Tibial nerve (tissue), 4 donors: Measurements from ENCODE around the gene TXNL1. TPM values are rescaled to one million over a fixed set of nuclear protein-coding genes. Genes with fewer than 3 reads are reported as not detected.

Experiments
- DNase-seq, 2 donors: peaks; one replicate each; pipeline ENCODE4 v3.0.0-alpha.2; 2019; ENCODE audit warnings: low spot score in 2 of 2
- H3K27ac ChIP-seq, 4 donors: fragments of 200-600 bp; sonication (generic) in 3 of 4; one replicate each; pipeline ENCODE4 v1.5.1; 2017 to 2019; ENCODE audit warnings: mild to moderate bottlenecking in 1 of 4
- H3K27me3 ChIP-seq, 2 donors: fragments of 200-600 bp; sonication (generic) in 1 of 2; one replicate each; pipeline versions ENCODE4 v1.5.1 to v1.6.0; 2017 to 2019
- H3K36me3 ChIP-seq, 3 donors: fragments of 200-600 bp; sonication (generic); one replicate each; pipeline ENCODE4 v1.5.1; 2018 to 2019
- H3K4me1 ChIP-seq, 4 donors: fragments of 200-600 bp; sonication (generic) in 3 of 4; one replicate each; pipeline ENCODE4 v1.5.1; 2017 to 2019
- H3K4me3 ChIP-seq, 4 donors: fragments of 200-600 bp; sonication (generic) in 3 of 4; one replicate each; pipeline ENCODE4 v1.5.1; 2017 to 2019; ENCODE audit warnings: mild to moderate bottlenecking in 1 of 4, moderate library complexity in 1 of 4
- H3K9me3 ChIP-seq, 4 donors: fragments of 200-600 bp; sonication (generic) in 3 of 4; one replicate each; pipeline ENCODE4 v1.5.1; 2017 to 2019
- EP300 ChIP-seq, 2 donors: sonication (generic); formaldehyde crosslinking; IDR thresholded peaks; one replicate each; pipeline ENCODE4 v1.6.1; 2017; ENCODE audit warnings: antibody characterized with exemption in 2 of 2, mild to moderate bottlenecking in 1 of 2
- POLR2A ChIP-seq, 2 donors: fragments of 450-650 bp; IDR thresholded peaks; one replicate each; pipeline ENCODE4 v1.6.1; 2017; ENCODE audit warnings: antibody characterized with exemption in 2 of 2, mild to moderate bottlenecking in 2 of 2, moderate library complexity in 2 of 2
- WGBS, 2 donors: methylation state at CpG; one replicate each; pipeline ENCODE4 v1.1.5; 2018; 5-methylcytosine and 5-hydroxymethylcytosine counted together
- total RNA-seq, 4 donors: library from RNA; depleted of rRNA; stranded (reverse); fragments of >200 nt; gene quantifications; one replicate each; pipeline ENCODE4 v1.1.0, GENCODE V29; 2016
- TF ChIP-seq, protein P1 (sequence below), 5 experiments: fragments of 200-600 bp in 3 of 5; fragments of 450-650 bp in 2 of 5; sonication (generic) in 3 of 5; IDR thresholded peaks; one replicate each; pipeline ENCODE4 v1.5.1; 2016 to 2019; ENCODE audit warnings: antibody characterized with exemption in 5 of 5, mild to moderate bottlenecking in 3 of 5, moderate library complexity in 2 of 5

TXNL1 gene
- total RNA-seq, 4 donors from 2014 or later: 18.0 to 38.2 (median 20.3) TPM

DNA sequence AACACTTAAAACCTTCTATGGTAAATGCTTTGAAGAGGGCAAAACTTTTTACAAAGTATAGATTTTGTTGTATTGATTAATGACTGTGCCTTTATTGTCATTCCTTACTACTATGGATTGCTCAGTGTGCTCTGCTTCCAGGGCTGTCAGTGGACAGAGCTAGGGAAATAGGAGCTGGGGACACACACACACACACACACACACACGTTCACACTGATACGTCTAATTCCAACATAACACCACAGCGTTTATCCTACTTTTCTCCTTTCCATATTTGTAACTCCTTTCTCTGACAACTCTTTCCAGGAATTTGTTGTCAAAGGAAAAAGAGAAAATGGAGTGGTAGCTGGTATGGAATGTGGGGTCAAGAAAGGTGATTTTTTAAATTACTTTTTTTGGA is 34.6 kb upstream of the TXNL1 start:
- DNase-seq: no peak
- TF ChIP-seq, protein P1, sequence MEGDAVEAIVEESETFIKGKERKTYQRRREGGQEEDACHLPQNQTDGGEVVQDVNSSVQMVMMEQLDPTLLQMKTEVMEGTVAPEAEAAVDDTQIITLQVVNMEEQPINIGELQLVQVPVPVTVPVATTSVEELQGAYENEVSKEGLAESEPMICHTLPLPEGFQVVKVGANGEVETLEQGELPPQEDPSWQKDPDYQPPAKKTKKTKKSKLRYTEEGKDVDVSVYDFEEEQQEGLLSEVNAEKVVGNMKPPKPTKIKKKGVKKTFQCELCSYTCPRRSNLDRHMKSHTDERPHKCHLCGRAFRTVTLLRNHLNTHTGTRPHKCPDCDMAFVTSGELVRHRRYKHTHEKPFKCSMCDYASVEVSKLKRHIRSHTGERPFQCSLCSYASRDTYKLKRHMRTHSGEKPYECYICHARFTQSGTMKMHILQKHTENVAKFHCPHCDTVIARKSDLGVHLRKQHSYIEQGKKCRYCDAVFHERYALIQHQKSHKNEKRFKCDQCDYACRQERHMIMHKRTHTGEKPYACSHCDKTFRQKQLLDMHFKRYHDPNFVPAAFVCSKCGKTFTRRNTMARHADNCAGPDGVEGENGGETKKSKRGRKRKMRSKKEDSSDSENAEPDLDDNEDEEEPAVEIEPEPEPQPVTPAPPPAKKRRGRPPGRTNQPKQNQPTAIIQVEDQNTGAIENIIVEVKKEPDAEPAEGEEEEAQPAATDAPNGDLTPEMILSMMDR (IDR thresholded peaks at IDR 0.05): no peak
- TF ChIP-seq EP300 (IDR thresholded peaks at IDR 0.05): no peak
- TF ChIP-seq POLR2A (IDR thresholded peaks at IDR 0.05): no peak
- Histone ChIP-seq H3K4me3 (no peak overlapping the region), H3K9me3 (no peaks in the 10 kb centered on the region), H3K27me3 (no peaks in the 10 kb centered on the region), H3K36me3 (peaks cover 0 to 30% (median 0%) of the 10 kb centered on the region in 3 donors), H3K4me1 (no peaks in the 10 kb centered on the region), H3K27ac (no peak overlapping the region)
- 61 to 64% methylated on average over 3 of the region's 3 CpGs for WGBS, 2 donors

DNA sequence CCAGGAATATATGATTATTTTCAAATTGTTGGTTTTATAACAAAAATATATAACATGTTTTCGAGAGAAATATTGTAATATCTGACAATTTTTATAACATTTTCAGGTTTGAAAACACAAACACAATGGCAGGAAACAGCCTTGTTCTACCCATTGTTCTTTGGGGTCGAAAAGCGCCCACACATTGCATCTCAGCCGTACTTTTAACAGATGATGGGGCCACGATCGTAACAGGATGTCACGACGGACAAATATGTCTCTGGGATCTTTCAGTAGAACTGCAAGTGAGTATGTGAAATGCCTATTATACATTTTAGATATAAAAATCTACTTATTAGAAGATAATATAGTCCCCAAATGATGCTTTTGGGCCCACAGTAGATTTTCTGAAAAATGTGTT is 34.0 kb upstream of the TXNL1 start:
- Histone ChIP-seq H3K4me3 (no peak overlapping the region), H3K27ac (no peak overlapping the region), H3K9me3 (no peaks in the 10 kb centered on the region), H3K4me1 (no peaks in the 10 kb centered on the region), H3K27me3 (no peaks in the 10 kb centered on the region), H3K36me3 (peaks cover 0 to 26% (median 0%) of the 10 kb centered on the region in 3 donors)
- TF ChIP-seq, protein P1 (IDR thresholded peaks at IDR 0.05): no peak
- TF ChIP-seq POLR2A (IDR thresholded peaks at IDR 0.05): no peak
- TF ChIP-seq EP300 (IDR thresholded peaks at IDR 0.05): no peak
- no peak for DNase-seq
- 75 to 76% methylated on average over 8 of the region's 8 CpGs for WGBS, 2 donors

DNA sequence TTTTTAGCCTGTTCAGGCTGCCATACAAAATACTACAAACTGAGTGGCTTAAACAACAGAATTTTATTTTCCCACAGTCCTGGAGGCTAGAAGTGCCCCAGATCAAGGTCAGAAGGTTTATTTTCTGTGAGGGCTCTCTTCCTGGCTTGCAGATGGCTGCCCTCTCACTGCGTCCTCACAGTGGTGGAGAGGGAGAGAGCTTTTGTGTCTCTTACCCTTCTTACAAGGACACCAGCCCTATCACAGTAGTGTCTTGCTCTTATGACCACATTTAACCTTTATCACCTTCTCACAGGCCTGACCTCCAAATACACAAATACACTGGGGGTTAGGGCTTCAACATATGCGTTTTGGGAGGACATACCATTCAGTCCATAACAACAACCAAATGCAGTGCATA is 24.5 kb upstream of the TXNL1 start:
- no peaks in the 10 kb centered on the region for H3K27me3 ChIP-seq
- TF ChIP-seq, protein P1 (IDR thresholded peaks at IDR 0.05): no peak
- TF ChIP-seq EP300 (IDR thresholded peaks at IDR 0.05): no peak
- TF ChIP-seq POLR2A (IDR thresholded peaks at IDR 0.05): no peak
- no peaks in the 10 kb centered on the region for H3K9me3 ChIP-seq
- 87 to 88% methylated on average over 2 of the region's 2 CpGs for WGBS, 2 donors
- no peak overlapping the region for H3K4me3 ChIP-seq
- no peak for DNase-seq
- no peak overlapping the region for H3K27ac ChIP-seq
- peaks cover 0 to 5% (median 0%) of the 10 kb centered on the region in 3 donors for H3K36me3 ChIP-seq
- no peaks in the 10 kb centered on the region for H3K4me1 ChIP-seq

DNA sequence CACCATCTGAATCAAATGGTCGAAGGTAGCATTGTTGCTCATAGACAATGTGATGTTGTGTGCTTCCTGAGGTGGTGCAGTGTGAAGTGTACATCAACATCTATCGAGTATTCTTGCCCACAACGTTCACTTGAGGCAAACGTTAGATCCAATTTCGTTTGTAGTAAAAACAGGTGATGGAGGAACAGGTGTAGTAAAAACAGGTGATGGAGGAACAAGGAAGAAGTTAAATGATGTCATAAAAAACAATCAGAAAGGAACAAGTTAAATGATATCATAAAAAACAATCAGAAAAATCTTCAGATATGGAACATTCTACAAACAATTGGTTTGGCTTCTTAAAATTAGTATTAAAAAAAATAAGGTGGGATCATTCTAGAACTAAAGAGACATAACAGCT is 24.1 kb upstream of the TXNL1 start:
- Histone ChIP-seq H3K27me3 (no peaks in the 10 kb centered on the region), H3K36me3 (peaks cover 0 to 7% (median 0%) of the 10 kb centered on the region in 3 donors), H3K4me1 (no peaks in the 10 kb centered on the region), H3K27ac (no peak overlapping the region), H3K9me3 (no peaks in the 10 kb centered on the region), H3K4me3 (no peak overlapping the region)
- DNase-seq: no peak
- TF ChIP-seq POLR2A (IDR thresholded peaks at IDR 0.05) (no peak), EP300 (IDR thresholded peaks at IDR 0.05) (no peak)
- TF ChIP-seq, protein P1 (IDR thresholded peaks at IDR 0.05): no peak
- 88 to 92% methylated on average over 5 of the region's 5 CpGs for WGBS, 2 donors

DNA sequence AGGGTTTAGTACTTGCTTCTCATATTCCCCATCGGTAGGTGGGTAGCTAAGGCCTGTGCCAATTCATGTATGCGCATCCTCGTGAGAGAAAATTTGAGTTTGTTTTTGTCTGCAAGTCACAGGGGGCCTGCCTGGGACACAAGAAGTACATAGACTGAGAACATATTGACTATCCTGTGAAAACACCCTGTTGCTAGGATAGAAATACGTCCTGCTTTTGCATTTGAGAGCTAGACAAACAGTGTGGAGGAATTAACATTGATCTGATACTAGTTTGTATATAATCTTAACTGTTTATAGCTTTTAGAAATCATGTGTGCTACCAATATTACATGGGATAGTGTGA is 23.6 kb upstream of the TXNL1 start:
- Histone ChIP-seq H3K4me1 (no peaks in the 10 kb centered on the region), H3K4me3 (no peak overlapping the region), H3K9me3 (no peaks in the 10 kb centered on the region), H3K36me3 (peaks cover 0 to 7% (median 0%) of the 10 kb centered on the region in 3 donors), H3K27me3 (no peaks in the 10 kb centered on the region), H3K27ac (no peak overlapping the region)
- no peak for TF ChIP-seq EP300 (IDR thresholded peaks at IDR 0.05)
- TF ChIP-seq, protein P1 (IDR thresholded peaks at IDR 0.05): no peak
- no peak for TF ChIP-seq POLR2A (IDR thresholded peaks at IDR 0.05)
- DNase-seq: no peak
- 41 to 47% methylated on average over 4 of the region's 4 CpGs for WGBS, 2 donors
